HEK293 (cell line): ENCODE data around the gene PJVK.

Experiments
- GLIS2 ChIP-seq: fragments of 450-650 bp; formaldehyde crosslinking; IDR thresholded peaks from 2 replicates; pipeline ENCODE4 v1.5.1; 2016; ENCODE audit warnings: missing biosample characterization, missing genetic modification characterization
- HIC1 ChIP-seq: fragments of 450-650 bp; formaldehyde crosslinking; IDR thresholded peaks from 2 replicates; pipeline ENCODE4 v1.5.1; 2016; ENCODE audit warnings: missing biosample characterization, missing genetic modification characterization
- HOXD13 ChIP-seq: sonication (generic); formaldehyde crosslinking; IDR thresholded peaks from 2 replicates; pipeline ENCODE4 v1.8.0; 2022; ENCODE audit warnings: missing genetic modification reagents, borderline replicate concordance
- KLF7 ChIP-seq: fragments of 450-650 bp; formaldehyde crosslinking; IDR thresholded peaks from 2 replicates; pipeline ENCODE4 v1.5.1; 2016; ENCODE audit warnings: missing biosample characterization, missing genetic modification characterization, borderline replicate concordance
- KLF8 ChIP-seq: fragments of 450-650 bp; formaldehyde crosslinking; IDR thresholded peaks from 2 replicates; pipeline ENCODE4 v1.5.1; 2016; ENCODE audit warnings: missing biosample characterization, missing genetic modification characterization
- MEIS1 ChIP-seq: sonication (generic); formaldehyde crosslinking; IDR thresholded peaks from 2 replicates; pipeline ENCODE4 v1.8.1; 2022; ENCODE audit warnings: missing genetic modification reagents, mild to moderate bottlenecking, borderline replicate concordance
- OSR2 ChIP-seq: fragments of 450-650 bp; formaldehyde crosslinking; IDR thresholded peaks from 2 replicates; pipeline ENCODE4 v1.5.1; 2016; ENCODE audit warnings: missing biosample characterization, missing genetic modification characterization
- OVOL3 ChIP-seq: fragments of 450-650 bp; formaldehyde crosslinking; IDR thresholded peaks from 2 replicates; pipeline ENCODE4 v1.5.1; 2016; ENCODE audit warnings: missing biosample characterization, missing genetic modification characterization
- PRDM6 ChIP-seq: fragments of 450-650 bp; formaldehyde crosslinking; IDR thresholded peaks from 2 replicates; pipeline ENCODE4 v1.5.1; 2017; ENCODE audit warnings: missing biosample characterization, missing genetic modification characterization
- SETDB1 ChIP-seq: IDR thresholded peaks from one replicate; pipeline ENCODE4 v1.6.1; 2017; ENCODE audit warnings: mild to moderate bottlenecking, low read length, moderate library complexity, mixed read lengths; ENCODE audit not compliant: insufficient read length
- ZBTB17 ChIP-seq: fragments of 450-650 bp; formaldehyde crosslinking; IDR thresholded peaks from 2 replicates; pipeline ENCODE4 v1.5.1; 2016; ENCODE audit warnings: missing biosample characterization, missing genetic modification characterization
- ZBTB6 ChIP-seq: fragments of 450-650 bp; formaldehyde crosslinking; IDR thresholded peaks from 2 replicates; pipeline ENCODE4 v1.5.1; 2017; ENCODE audit warnings: missing biosample characterization, missing genetic modification characterization
- ZEB2 ChIP-seq: fragments of 450-650 bp; formaldehyde crosslinking; IDR thresholded peaks from 2 replicates; pipeline ENCODE4 v1.5.1; 2016; ENCODE audit warnings: missing biosample characterization, missing genetic modification characterization
- ZFHX2 ChIP-seq: fragments of 450-650 bp; formaldehyde crosslinking; conservative IDR thresholded peaks from 2 replicates; pipeline ENCODE4 v1.5.1; 2016; ENCODE audit warnings: missing biosample characterization, missing genetic modification characterization
- ZNF10 ChIP-seq: fragments of 450-650 bp; formaldehyde crosslinking; IDR thresholded peaks from 2 replicates; pipeline ENCODE4 v1.5.1; 2017; ENCODE audit warnings: missing biosample characterization, missing genetic modification characterization
- ZNF112 ChIP-seq: fragments of 450-650 bp; formaldehyde crosslinking; IDR thresholded peaks from 2 replicates; pipeline ENCODE4 v1.5.0; 2017; ENCODE audit warnings: missing biosample characterization, missing genetic modification characterization
- ZNF18 ChIP-seq: fragments of 450-650 bp; formaldehyde crosslinking; IDR thresholded peaks from 2 replicates; pipeline ENCODE4 v1.5.1; 2016; ENCODE audit warnings: missing biosample characterization, missing genetic modification characterization
- ZNF184 ChIP-seq: fragments of 450-650 bp; IDR thresholded peaks from 2 replicates; pipeline ENCODE4 v1.5.1; 2018; ENCODE audit warnings: missing biosample characterization, mild to moderate bottlenecking, missing genetic modification characterization
- ZNF23 ChIP-seq: fragments of 450-650 bp; formaldehyde crosslinking; IDR thresholded peaks from 2 replicates; pipeline ENCODE4 v1.5.1; 2016; ENCODE audit warnings: missing biosample characterization, missing genetic modification characterization, borderline replicate concordance
- ZNF350 ChIP-seq: fragments of 450-650 bp; formaldehyde crosslinking; IDR thresholded peaks from 2 replicates; pipeline ENCODE4 v1.5.0; 2017; ENCODE audit warnings: missing biosample characterization, mild to moderate bottlenecking, missing genetic modification characterization
- ZNF354C ChIP-seq: fragments of 450-650 bp; formaldehyde crosslinking; IDR thresholded peaks from 2 replicates; pipeline ENCODE4 v1.5.1; 2016; ENCODE audit warnings: missing biosample characterization, missing genetic modification characterization, low read depth, borderline replicate concordance
- ZNF391 ChIP-seq: fragments of 450-650 bp; formaldehyde crosslinking; IDR thresholded peaks from 2 replicates; pipeline ENCODE4 v1.5.1; 2016; ENCODE audit warnings: low read depth, missing biosample characterization, missing genetic modification characterization, borderline replicate concordance
- ZNF394 ChIP-seq: fragments of 450-650 bp; formaldehyde crosslinking; IDR thresholded peaks from 2 replicates; pipeline ENCODE4 v1.5.1; 2016; ENCODE audit warnings: missing biosample characterization, missing genetic modification characterization, mild to moderate bottlenecking, moderate library complexity, borderline replicate concordance
- ZNF548 ChIP-seq: fragments of 450-650 bp; formaldehyde crosslinking; IDR thresholded peaks from 2 replicates; pipeline ENCODE4 v1.5.1; 2016; ENCODE audit warnings: missing biosample characterization, missing genetic modification characterization
- ZNF580 ChIP-seq: fragments of 450-650 bp; formaldehyde crosslinking; IDR thresholded peaks from 2 replicates; pipeline ENCODE4 v1.5.1; 2016; ENCODE audit warnings: missing biosample characterization, missing genetic modification characterization
- ZNF610 ChIP-seq: fragments of 450-650 bp; formaldehyde crosslinking; IDR thresholded peaks from 2 replicates; pipeline ENCODE4 v1.5.1; 2016; ENCODE audit warnings: missing biosample characterization, missing genetic modification characterization, borderline replicate concordance
- ZNF654 ChIP-seq: fragments of 450-650 bp; formaldehyde crosslinking; IDR thresholded peaks from 2 replicates; pipeline ENCODE4 v1.5.1; 2016; ENCODE audit warnings: low read depth, missing biosample characterization, missing genetic modification characterization
- ZNF792 ChIP-seq: fragments of 450-650 bp; formaldehyde crosslinking; IDR thresholded peaks from 2 replicates; pipeline ENCODE4 v1.5.1; 2016; ENCODE audit warnings: missing biosample characterization, missing genetic modification characterization
- ZSCAN18 ChIP-seq: fragments of 450-650 bp; formaldehyde crosslinking; IDR thresholded peaks from 2 replicates; pipeline ENCODE4 v1.5.1; 2016; ENCODE audit warnings: missing biosample characterization, missing genetic modification characterization
- ZSCAN23 ChIP-seq: fragments of 450-650 bp; formaldehyde crosslinking; IDR thresholded peaks from 2 replicates; pipeline ENCODE4 v1.5.1; 2016; ENCODE audit warnings: missing biosample characterization, missing genetic modification characterization

Gene PJVK

GRCh38 chr2:178414266-178415247 lies 36.6 kb upstream of the PJVK start (continued):
- TF ChIP-seq HIC1 (tag by site-specific recombination) (peak; percentile 38; the same call in 1 of the 2 replicates), MEIS1 (no peak), ZBTB6 (tag by site-specific recombination) (peak; percentile 42; the same call in 1 of the 2 replicates), ZEB2 (tag by site-specific recombination) (peak; percentile 99), OVOL3 (tag by site-specific recombination) (peak; percentile 40; the same call in 1 of the 2 replicates), ZNF391 (tag by site-specific recombination) (peak; percentile 77; the same call in 1 of the 2 replicates), ZNF350 (no peak), ZNF580 (tag by site-specific recombination) (peak; percentile 62; the same call in 1 of the 2 replicates), ZNF654 (tag by site-specific recombination) (peak; percentile 69), KLF8 (peak; percentile 76), ZNF394 (tag by site-specific recombination) (peak; percentile 77), ZFHX2 (tag by site-specific recombination) (no peak), ZNF184 (tag by site-specific recombination) (peak; percentile 68; the same call in 1 of the 2 replicates), ZNF18 (tag by site-specific recombination) (0 out of 2 replicates have a peak, but pooled peaks have one; percentile 33), ZBTB17 (tag by site-specific recombination) (peak; percentile 92), PRDM6 (tag by site-specific recombination) (peak; percentile 71), OSR2 (tag by site-specific recombination) (peak; percentile 93), ZNF112 (no peak), GLIS2 (peak; percentile 73), ZNF792 (tag by site-specific recombination) (0 out of 2 replicates have a peak, but pooled peaks have one; percentile 22), ZNF10 (tag by site-specific recombination) (peak; percentile 77), HOXD13 (CRISPR knock-in tag) (no peak), ZNF548 (no peak), ZNF23 (tag by site-specific recombination) (no peak), KLF7 (tag by site-specific recombination) (no peak; the same call in 1 of the 2 replicates), SETDB1 (peak; percentile 26), ZSCAN23 (tag by site-specific recombination) (peak; percentile 64; the same call in 1 of the 2 replicates), ZSCAN18 (0 out of 2 replicates have a peak, but pooled peaks have one; percentile 20), ZNF354C (tag by site-specific recombination) (no peak), ZNF610 (tag by site-specific recombination) (peak; percentile 85; the same call in 1 of the 2 replicates)
